HEK293 (cell line): ENCODE data around the gene MYOT.

Source experiments
- BCL11B ChIP-seq: fragments of 450-650 bp; formaldehyde crosslinking; IDR thresholded peaks from 2 replicates; pipeline ENCODE4 v1.5.1; 2016; ENCODE audit warnings: low read depth, missing biosample characterization, missing genetic modification characterization
- HIC1 ChIP-seq: fragments of 450-650 bp; formaldehyde crosslinking; IDR thresholded peaks from 2 replicates; pipeline ENCODE4 v1.5.1; 2016; ENCODE audit warnings: missing biosample characterization, missing genetic modification characterization
- INSM2 ChIP-seq: fragments of 450-650 bp; formaldehyde crosslinking; IDR thresholded peaks from 2 replicates; pipeline ENCODE4 v1.5.1; 2016; ENCODE audit warnings: missing biosample characterization, missing genetic modification characterization
- OVOL3 ChIP-seq: fragments of 450-650 bp; formaldehyde crosslinking; IDR thresholded peaks from 2 replicates; pipeline ENCODE4 v1.5.1; 2016; ENCODE audit warnings: missing biosample characterization, missing genetic modification characterization
- PRDM2 ChIP-seq: fragments of 450-650 bp; formaldehyde crosslinking; IDR thresholded peaks from 2 replicates; pipeline ENCODE4 v1.5.1; 2016; ENCODE audit warnings: missing biosample characterization, missing genetic modification characterization, borderline replicate concordance
- SP7 ChIP-seq: fragments of 450-650 bp; formaldehyde crosslinking; IDR thresholded peaks from 2 replicates; pipeline ENCODE4 v1.5.1; 2016; ENCODE audit warnings: missing biosample characterization, missing genetic modification characterization
- TRIM28 ChIP-seq: IDR thresholded peaks from 2 replicates; pipeline ENCODE4 v1.6.1; 2011; ENCODE audit warnings: low read length, control low read depth, borderline replicate concordance
- TSHZ1 ChIP-seq: fragments of 450-650 bp; formaldehyde crosslinking; IDR thresholded peaks from 2 replicates; pipeline ENCODE4 v1.5.1; 2016; ENCODE audit warnings: missing biosample characterization, missing genetic modification characterization, borderline replicate concordance
- YY2 ChIP-seq: fragments of 450-650 bp; formaldehyde crosslinking; IDR thresholded peaks from 2 replicates; pipeline ENCODE4 v1.5.1; 2016; ENCODE audit warnings: missing biosample characterization, missing genetic modification characterization
- ZBTB48 ChIP-seq: fragments of 450-650 bp; formaldehyde crosslinking; IDR thresholded peaks from 2 replicates; pipeline ENCODE4 v1.5.1; 2016; ENCODE audit warnings: missing biosample characterization, missing genetic modification characterization
- ZNF169 ChIP-seq: fragments of 450-650 bp; formaldehyde crosslinking; IDR thresholded peaks from 2 replicates; pipeline ENCODE4 v1.5.1; 2016; ENCODE audit warnings: missing biosample characterization, missing genetic modification characterization
- ZNF175 ChIP-seq: fragments of 450-650 bp; formaldehyde crosslinking; IDR thresholded peaks from 2 replicates; pipeline ENCODE4 v1.5.1; 2016; ENCODE audit warnings: missing biosample characterization, missing genetic modification characterization
- ZNF18 ChIP-seq: fragments of 450-650 bp; formaldehyde crosslinking; IDR thresholded peaks from 2 replicates; pipeline ENCODE4 v1.5.1; 2016; ENCODE audit warnings: missing biosample characterization, missing genetic modification characterization
- ZNF221 ChIP-seq: fragments of 450-650 bp; formaldehyde crosslinking; IDR thresholded peaks from 2 replicates; pipeline ENCODE4 v1.5.1; 2017; ENCODE audit warnings: missing biosample characterization, missing genetic modification characterization, borderline replicate concordance
- ZNF274 ChIP-seq, 2 experiments: fragments of 200-500 bp in 1 of 2; fragments of 450-650 bp in 1 of 2; sonication (Bioruptor generic) in 1 of 2; formaldehyde crosslinking in 1 of 2; IDR thresholded peaks; 2 replicates each; pipeline versions ENCODE4 v1.5.1 to v1.6.1; 2014 to 2016; ENCODE audit warnings: borderline replicate concordance in 1 of 2, inconsistent platforms in 1 of 2, low read length in 1 of 2, missing biosample characterization in 1 of 2, missing genetic modification characterization in 1 of 2
- ZNF280D ChIP-seq: fragments of 450-650 bp; formaldehyde crosslinking; IDR thresholded peaks from 2 replicates; pipeline ENCODE4 v1.5.1; 2016; ENCODE audit warnings: missing biosample characterization, missing genetic modification characterization
- ZNF416 ChIP-seq: fragments of 450-650 bp; formaldehyde crosslinking; IDR thresholded peaks from 2 replicates; pipeline ENCODE4 v1.5.1; 2016; ENCODE audit warnings: missing biosample characterization, missing genetic modification characterization
- ZNF610 ChIP-seq: fragments of 450-650 bp; formaldehyde crosslinking; IDR thresholded peaks from 2 replicates; pipeline ENCODE4 v1.5.1; 2016; ENCODE audit warnings: missing biosample characterization, missing genetic modification characterization, borderline replicate concordance

Gene MYOT

GRCh38 chr5:137888863-137889759 lies 21.5 kb downstream of the MYOT start, which contains the start of gene PKD2L2 (continued):
- peak; percentile 76 for TF ChIP-seq ZBTB48
- no peak for TF ChIP-seq PRDM2
- TF ChIP-seq SP7 (tag by site-specific recombination): peak; percentile 66; the same call in 1 of the 2 replicates
- TF ChIP-seq INSM2 (tag by site-specific recombination): peak; percentile 10; the same call in 1 of the 2 replicates
- no peak for TF ChIP-seq BCL11B
- TF ChIP-seq YY2: peak; percentile 68; the same call in 1 of the 2 replicates
- peak; percentile 19; the same call in 1 of the 2 replicates for TF ChIP-seq ZNF610
- TF ChIP-seq HIC1 (tag by site-specific recombination): 0 out of 2 replicates have a peak, but pooled peaks have one; percentile 51
- TF ChIP-seq OVOL3 (tag by site-specific recombination): 0 out of 2 replicates have a peak, but pooled peaks have one; percentile 3
- no peak for TF ChIP-seq ZNF221
- 0 out of 2 replicates have a peak, but pooled peaks have one; percentile 17 for TF ChIP-seq ZNF18 (tag by site-specific recombination)
- TF ChIP-seq ZNF416 (tag by site-specific recombination): no peak
- no peak for TF ChIP-seq TSHZ1
- no peak for TF ChIP-seq ZNF274 (IDR thresholded peaks at IDR 0.05; ENCODE audit: low read length)
- no peak for TF ChIP-seq ZNF274 (tag by site-specific recombination; IDR thresholded peaks at IDR 0.05; ENCODE audit: borderline replicate concordance)
- no peak for TF ChIP-seq ZNF175 (tag by site-specific recombination)
- peak; percentile 84; the same call in 1 of the 2 replicates for TF ChIP-seq TRIM28
- TF ChIP-seq ZNF280D (tag by site-specific recombination): peak; percentile 92
- 0 out of 2 replicates have a peak, but pooled peaks have one; percentile 32 for TF ChIP-seq ZNF169 (tag by site-specific recombination)
